A549 (cell line): ENCODE results near the gene PCED1A. TPM values are rescaled to one million over a fixed set of nuclear protein-coding genes. Genes with fewer than 3 reads are reported as not detected.

Source experiments
- ATAC-seq, 2 experiments: fragments of 200-7000 bp in 1 of 2; fragments of >200 bp in 1 of 2; cut with Nextera tagmentation in 1 of 2; cut with Tn5 transposase in 1 of 2; 3 replicates each; pipeline versions ENCODE4 v1.8.0 to v1.9.1; 2018 to 2020; ENCODE audit warnings: mild to moderate bottlenecking in 1 of 2, moderate library complexity in 1 of 2
- CTCF ChIA-PET: fragments of 300-600 bp; sonication (Branson Sonifier 250); formaldehyde crosslinking; extraction: SDS; loops from one replicate; lab custom pipeline; 2021; ENCODE audit warnings: antibody characterized with exemption, inconsistent platforms; lab: Yijun Ruan, JAX
- POLR2A ChIA-PET: fragments of 350-600 bp; formaldehyde crosslinking; extraction: SDS; loops from one replicate; lab custom pipeline; 2021; ENCODE audit warnings: antibody characterized with exemption, inconsistent platforms; lab: Yijun Ruan, JAX
- DNase-seq, 2 experiments: peaks; one replicate each; pipeline versions ENCODE4 v3.0.0 to v3.0.0-alpha.2; 2011 to 2016; ENCODE audit warnings: low read depth in 1 of 2, low spot score in 1 of 2
- FAIRE-seq: peaks from 2 replicates; lab custom pipeline; 2011; peaks lifted over from hg19 to GRCh38; lab: Jason Lieb, UNC
- H3K27ac ChIP-seq, 2 experiments: fragments of >200 bp; sonication (Bioruptor Twin); formaldehyde crosslinking; 3 replicates each; pipeline ENCODE4 v1.5.1; 2016 to 2017
- H3K4me1 ChIP-seq: fragments of >200 bp; sonication (Bioruptor Twin); formaldehyde crosslinking; 3 replicates; pipeline ENCODE4 v1.6.1; 2016
- H3K4me2 ChIP-seq: fragments of >200 bp; sonication (Bioruptor Twin); formaldehyde crosslinking; 3 replicates; pipeline ENCODE4 v1.6.1; 2016
- H3K4me3 ChIP-seq: fragments of >200 bp; sonication (Bioruptor Twin); formaldehyde crosslinking; 3 replicates; pipeline ENCODE4 v1.5.1; 2016
- H3K9me3 ChIP-seq: fragments of >200 bp; sonication (Bioruptor Twin); formaldehyde crosslinking; 3 replicates; pipeline ENCODE4 v1.6.1; 2016
- ATOH8 ChIP-seq: fragments of 250-450 bp; sonication (Bioruptor Pico); IDR thresholded peaks from 2 replicates; pipeline ENCODE4 v1.5.0; 2020; ENCODE audit warnings: low read depth, mild to moderate bottlenecking, moderate library complexity
- BCL3 ChIP-seq: fragments of >200 bp; sonication (Bioruptor Twin); formaldehyde crosslinking; IDR thresholded peaks from 3 replicates; pipeline ENCODE4 v1.6.1; 2016
- CHD2 ChIP-seq: fragments of 150-350 bp; IDR thresholded peaks from 2 replicates; pipeline ENCODE4 v1.6.1; 2014; ENCODE audit warnings: low read length; ENCODE audit not compliant: partially characterized antibody
- CTCF ChIP-seq: fragments of >200 bp; sonication (Bioruptor Twin); formaldehyde crosslinking; IDR thresholded peaks from 3 replicates; pipeline ENCODE4 v1.5.1; 2016
- FOSB ChIP-seq: fragments of 250-450 bp; sonication (Bioruptor Pico); IDR thresholded peaks from 2 replicates; pipeline ENCODE4 v1.5.0; 2020; ENCODE audit warnings: mild to moderate bottlenecking, moderate library complexity
- HDAC2 ChIP-seq: fragments of 200-600 bp; sonication (generic); IDR thresholded peaks from 2 replicates; pipeline ENCODE4 v1.6.1; 2016
- HES2 ChIP-seq: fragments of >200 bp; sonication (Bioruptor Twin); formaldehyde crosslinking; IDR thresholded peaks from 2 replicates; pipeline ENCODE4 v1.6.1; 2016
- JUN ChIP-seq, 2 experiments: fragments of >200 bp; sonication (Bioruptor Twin); formaldehyde crosslinking; IDR thresholded peaks; 2 replicates in 1 of 2; 3 replicates in 1 of 2; pipeline ENCODE4 v1.6.1; 2016 to 2017
- JUNB ChIP-seq: fragments of >200 bp; sonication (Bioruptor Twin); formaldehyde crosslinking; IDR thresholded peaks from 2 replicates; pipeline ENCODE4 v1.6.1; 2016
- KDM1A ChIP-seq: fragments of 200-600 bp; sonication (generic); IDR thresholded peaks from 2 replicates; pipeline ENCODE4 v1.6.1; 2016; ENCODE audit warnings: low read depth, mild to moderate bottlenecking
- POLR2A ChIP-seq: IDR thresholded peaks from 2 replicates; pipeline ENCODE4 v1.6.1; 2012; ENCODE audit warnings: mild to moderate bottlenecking, low read length
- RAD21 ChIP-seq, 2 experiments: fragments of >200 bp in 1 of 2; sonication (Bioruptor Twin) in 1 of 2; formaldehyde crosslinking in 1 of 2; IDR thresholded peaks in 1 of 2; conservative IDR thresholded peaks in 1 of 2; 2 replicates in 1 of 2; 3 replicates in 1 of 2; pipeline ENCODE4 v1.6.1; 2012 to 2018; ENCODE audit warnings: inconsistent platforms in 1 of 2
- RARB ChIP-seq: fragments of 250-450 bp; sonication (Bioruptor Pico); IDR thresholded peaks from 2 replicates; pipeline ENCODE4 v1.8.0; 2021; ENCODE audit warnings: mild to moderate bottlenecking, moderate library complexity
- RCOR1 ChIP-seq: fragments of 150-350 bp; IDR thresholded peaks from 2 replicates; pipeline ENCODE4 v1.6.1; 2014; ENCODE audit warnings: antibody characterized with exemption, low read length, low read depth
- REST ChIP-seq: fragments of 200-600 bp; sonication (generic); IDR thresholded peaks from 2 replicates; pipeline ENCODE4 v1.6.1; 2016; ENCODE audit warnings: antibody characterized with exemption, mild to moderate bottlenecking, moderate library complexity
- USF2 ChIP-seq: fragments of 450-650 bp; IDR thresholded peaks from 2 replicates; pipeline ENCODE4 v1.6.1; 2014; ENCODE audit warnings: antibody characterized with exemption
- ZFP36 ChIP-seq: fragments of 450-650 bp; IDR thresholded peaks from 2 replicates; pipeline ENCODE4 v1.6.1; 2014; ENCODE audit warnings: borderline replicate concordance; ENCODE audit not compliant: partially characterized antibody
- WGBS: methylation state at CpG from one replicate; pipeline ENCODE4 v1.1.6; 2017; ENCODE audit errors: missing lambda C conversion rate; 5-methylcytosine and 5-hydroxymethylcytosine counted together
- polyA plus RNA-seq, 4 experiments: library from polyadenylated mRNA; depleted of rRNA in 3 of 4; stranded (reverse); fragments of >200 nt; fragmentation: RNase III in 1 of 4; extraction: RNeasy Plus Mini Kit Qiagen cat#74134 plus additional on column Dnase treatment in 1 of 4; gene quantifications; 2 replicates in 3 of 4; 3 replicates in 1 of 4; pipeline ENCODE4 v1.2.3, GENCODE V29; 2011 to 2017

The PCED1A gene
- polyA plus RNA-seq, 2 of the 4 experiments (the other 2 are of a cell fraction): 25.7 to 43.8 TPM

GRCh38 chr20:2880650-2881049 is 40.2 kb upstream of the PCED1A start:
- TF ChIP-seq ATOH8 (CRISPR knock-in tag): no peak
- TF ChIP-seq RCOR1: no peak
- TF ChIP-seq BCL3: no peak
- no peak for TF ChIP-seq HDAC2
- TF ChIP-seq CTCF: no peak
- no peak for TF ChIP-seq FOSB
- TF ChIP-seq JUN (IDR thresholded peaks at IDR 0.05): no peak
- no peak for TF ChIP-seq RAD21 (conservative IDR thresholded peaks at IDR 0.05 in 1 of 2, IDR thresholded peaks at IDR 0.05 in 1 of 2)
- no peak for TF ChIP-seq ZFP36
- TF ChIP-seq KDM1A: no peak
- TF ChIP-seq REST: no peak
- H3K4me2 ChIP-seq: no peak overlapping the region
- peaks cover 11% of the 10 kb centered on the region; the same call in 1 of the 3 replicates for H3K4me1 ChIP-seq
- FAIRE-seq: peak; percentile 13
- no peak overlapping the region for H3K27ac ChIP-seq
- whole genome bisulfite sequencing: 90% methylated on average over 7 of the region's 7 CpGs
- DNase-seq: no peak
- no peak overlapping the region for H3K4me3 ChIP-seq
- CTCF ChIA-PET: interaction anchor here (0.6 to 1.6 kb wide), 2 partner anchors 91 to 117 kb away, joined by 3 read pairs; no protein-coding TSS in a partner anchor
- ATAC-seq: no peak
- no peaks in the 10 kb centered on the region for H3K9me3 ChIP-seq
- POLR2A ChIA-PET: no interaction called here

GRCh38 chr20:2879146-2879545 is 38.7 kb upstream of the PCED1A start:
- Histone ChIP-seq H3K4me1 (peaks cover 18% of the 10 kb centered on the region), H3K9me3 (no peaks in the 10 kb centered on the region), H3K27ac (no peak overlapping the region), H3K4me3 (no peak overlapping the region), H3K4me2 (no peak overlapping the region)
- no peak for DNase-seq
- FAIRE-seq: no peak
- ChIA-PET CTCF (interaction anchor here (0.7 to 2.3 kb wide), 5 partner anchors 9 to 127 kb away, joined by 3 to 8 read pairs (median 3); no protein-coding TSS in a partner anchor), POLR2A (no interaction called here)
- WGBS: 92% methylated on average over 3 of the region's 3 CpGs
- ATAC-seq: no peak; a peak in 1 of 6 replicates
- no peak for TF ChIP-seq USF2
- TF ChIP-seq JUNB: no peak
- TF ChIP-seq BCL3: no peak
- no peak for TF ChIP-seq POLR2A
- TF ChIP-seq CHD2: no peak
- no peak for TF ChIP-seq HES2
- TF ChIP-seq KDM1A: no peak
- TF ChIP-seq FOSB: no peak
- no peak for TF ChIP-seq RARB (CRISPR knock-in tag)
